Lower lobe of right lung (tissue), 2 donors: ENCODE measurements around the gene DHDH. TPM values are rescaled to one million over a fixed set of nuclear protein-coding genes. Genes with fewer than 3 reads are reported as not detected.
"Not testable (repeated sequence)": the region's sequence is repeated elsewhere in the genome, so short reads cannot be mapped to it uniquely, and the experiment has no call there.

Experiments
- ATAC-seq, 2 donors: fragments of 200-7000 bp; cut with Tn5 transposase; one replicate each; pipeline ENCODE4 v1.9.1; 2020 to 2022; ENCODE audit warnings: mild to moderate bottlenecking in 2 of 2, moderate library complexity in 2 of 2
- DNase-seq: peaks from one replicate; pipeline ENCODE4 v3.0.0-alpha.2; 2020
- H3K27ac ChIP-seq: fragments of 200-600 bp; one replicate; pipeline ENCODE4 v1.8.0; 2022
- H3K27me3 ChIP-seq: fragments of 200-600 bp; one replicate; pipeline ENCODE4 v1.8.0; 2022; ENCODE audit warnings: low read depth
- H3K36me3 ChIP-seq: fragments of 200-600 bp; one replicate; pipeline ENCODE4 v1.8.0; 2022; ENCODE audit warnings: mild to moderate bottlenecking
- H3K4me1 ChIP-seq: fragments of 200-600 bp; one replicate; pipeline ENCODE4 v1.8.0; 2022
- H3K4me3 ChIP-seq: fragments of 200-600 bp; one replicate; pipeline ENCODE4 v1.8.0; 2022; ENCODE audit warnings: mild to moderate bottlenecking
- H3K9me3 ChIP-seq: fragments of 200-600 bp; one replicate; pipeline ENCODE4 v1.8.0; 2022
- CTCF ChIP-seq: fragments of 200-600 bp; IDR thresholded peaks from one replicate; pipeline ENCODE4 v1.8.0; 2022; ENCODE audit warnings: antibody characterized with exemption, mild to moderate bottlenecking
- intact Hi-C: fragments of 100-400 bp; cut with DNase I; formaldehyde crosslinking; loops from one replicate; pipeline ENCODE4 v1.11.0; 2022
- total RNA-seq: library from RNA; stranded (reverse); fragmentation: NEBNext Ultra II Directional; extraction: Animal tissue kit (Norgen Biotek cat#: 25700); gene quantifications from one replicate; pipeline ENCODE4 v1.2.1, GENCODE V29; 2021
- donor health status: DM: no; HTN: yes; CAD: no; lungs with severe emphysema.

DHDH gene
- total RNA-seq, 1 donor from 2014 or later, result 1.9 TPM

- peak; percentile 22 to 37 for ATAC-seq
- intact Hi-C loops, result no loop called here
- H3K4me3 ChIP-seq, result peak overlapping the region; percentile 47
Observed at GRCh38 chr19:48896191-48896720, 37.2 kb upstream of the DHDH start.

GRCh38 chr19:48897181-48897580 lies 36.3 kb upstream of the DHDH start:
- peak overlapping the region; percentile 53 for H3K27ac ChIP-seq

More at GRCh38 chr19:48896191-48896720, 37.2 kb upstream of the DHDH start:
- H3K27ac ChIP-seq, result peak overlapping the region; percentile 53
- no peaks in the 10 kb centered on the region for H3K36me3 ChIP-seq
- H3K27me3 ChIP-seq, result no peaks in the 10 kb centered on the region
- H3K4me1 ChIP-seq, result peaks cover 22% of the 10 kb centered on the region
- DNase-seq, result peak; percentile 72
- TF ChIP-seq CTCF, result no peak
- H3K9me3 ChIP-seq, result no peaks in the 10 kb centered on the region

GRCh38 chr19:48899386-48899749 lies 34.1 kb upstream of the DHDH start:
- peak overlapping the region; percentile 93 for H3K4me3 ChIP-seq
- DNase-seq, H3K9me3 ChIP-seq, ATAC-seq, H3K27me3 ChIP-seq, intact Hi-C loops, H3K36me3 ChIP-seq: not testable (repeated sequence)
- H3K27ac ChIP-seq, result peak overlapping the region; percentile 85
- H3K4me1 ChIP-seq, result peaks cover 41% of the 10 kb centered on the region

More at GRCh38 chr19:48897181-48897580, 36.3 kb upstream of the DHDH start:
- no peak for TF ChIP-seq CTCF
- Histone ChIP-seq H3K36me3 (no peaks in the 10 kb centered on the region), H3K4me1 (peaks cover 31% of the 10 kb centered on the region), H3K27me3 (no peaks in the 10 kb centered on the region), H3K9me3 (no peaks in the 10 kb centered on the region), H3K4me3 (no peak overlapping the region)
- DNase-seq (no peak), ATAC-seq (no peak)
- intact Hi-C loops, result no loop called here

GRCh38 chr19:48899781-48900476 lies 33.6 kb upstream of the DHDH start, which contains the start of gene NUCB1:
TSS of gene NUCB1 (plus strand) at chr19:48900312. CDS start at chr19:48900797, 485 bp downstream.
- peaks cover 41% of the 10 kb centered on the region for H3K4me1 ChIP-seq
- intact Hi-C loops, result no loop called here

GRCh38 chr19:48900477-48901406 lies 32.8 kb upstream of the DHDH start:
- ATAC-seq, result peak; percentile 3 to 49
- intact Hi-C loops, result no loop called here
- Histone ChIP-seq H3K27ac (peak overlapping the region; percentile 85), H3K36me3 (peaks cover 20% of the 10 kb centered on the region), H3K4me3 (peak overlapping the region; percentile 93), H3K9me3 (no peaks in the 10 kb centered on the region), H3K4me1 (peaks cover 38% of the 10 kb centered on the region), H3K27me3 (no peaks in the 10 kb centered on the region)
- TF ChIP-seq CTCF, result no peak
- no peak for DNase-seq

More at GRCh38 chr19:48899781-48900476, 33.6 kb upstream of the DHDH start, which contains the start of gene NUCB1:
- peak; percentile 45 for TF ChIP-seq CTCF
- Histone ChIP-seq H3K27ac (peak within 1 kb of the TSS; percentile 85), H3K4me3 (peak within 1 kb of the TSS; percentile 93), H3K36me3 (peaks cover 12% of the 10 kb centered on the region), H3K9me3 (no peaks in the 10 kb centered on the region), H3K27me3 (no peaks in the 10 kb centered on the region)
- ATAC-seq (peak; percentile 98 to 99), DNase-seq (peak; percentile 99)

GRCh38 chr19:48902291-48902690 lies 31.2 kb upstream of the DHDH start:
- Histone ChIP-seq H3K4me1 (peaks cover 36% of the 10 kb centered on the region), H3K36me3 (peaks cover 35% of the 10 kb centered on the region)
- H3K27me3 ChIP-seq, H3K27ac ChIP-seq, ATAC-seq, H3K4me3 ChIP-seq, H3K9me3 ChIP-seq, intact Hi-C loops, DNase-seq: not testable (repeated sequence)

- H3K4me3 ChIP-seq, H3K9me3 ChIP-seq, H3K27me3 ChIP-seq, intact Hi-C loops, H3K27ac ChIP-seq, DNase-seq, ATAC-seq: not testable (repeated sequence)
- H3K36me3 ChIP-seq, result peaks cover 48% of the 10 kb centered on the region
- H3K4me1 ChIP-seq, result peaks cover 37% of the 10 kb centered on the region
Observed at GRCh38 chr19:48903788-48904187, 29.7 kb upstream of the DHDH start.
